Astrocyte of the cerebellum (primary cell): ENCODE measurements around the gene COL23A1.

Source experiments
- DNase-seq: peaks from one replicate; pipeline ENCODE4 v3.0.0-alpha.2; 2011; ENCODE audit warnings: low read depth
- H3K4me3 ChIP-seq: 2 replicates; pipeline ENCODE4 v1.5.1; 2011; ENCODE audit warnings: mild to moderate bottlenecking, low read depth, low read length, moderate library complexity
- CTCF ChIP-seq: IDR thresholded peaks from 2 replicates; pipeline ENCODE4 v1.5.1; 2012; ENCODE audit warnings: low read length, low read depth, moderate library complexity, mild to moderate bottlenecking; ENCODE audit errors: missing control alignments
- in situ Hi-C: cut with HindIII; loops from 2 replicates; pipeline ENCODE4 v1.10.0; 2017; ENCODE audit warnings: low sequenced_read_pairs

COL23A1 gene

GRCh38 chr5:178314061-178314660 is 276.0 kb downstream of the COL23A1 start:
- no peak overlapping the region for H3K4me3 ChIP-seq
- no peak for TF ChIP-seq CTCF
- in situ Hi-C loops, result no loop called here
- DNase-seq, result no peak

GRCh38 chr5:178313316-178313715 is 276.9 kb downstream of the COL23A1 start:
- TF ChIP-seq CTCF, result no peak
- no peak overlapping the region for H3K4me3 ChIP-seq
- in situ Hi-C loops, result no loop called here
- DNase-seq, result no peak

- DNase-seq, result no peak
- TF ChIP-seq CTCF, result no peak
- in situ Hi-C loops, result no loop called here
- H3K4me3 ChIP-seq, result no peak overlapping the region
Observed at GRCh38 chr5:178312880-178313282, 277.3 kb downstream of the COL23A1 start.

- TF ChIP-seq CTCF, result no peak
- in situ Hi-C loops, result no loop called here
- no peak for DNase-seq
- H3K4me3 ChIP-seq, result no peak overlapping the region
Observed at GRCh38 chr5:178310130-178310865, 279.9 kb downstream of the COL23A1 start.

- H3K4me3 ChIP-seq, result no peak overlapping the region
- DNase-seq, result no peak
- no peak for TF ChIP-seq CTCF
- in situ Hi-C loops, result no loop called here
Observed at GRCh38 chr5:178309271-178310013, 280.8 kb downstream of the COL23A1 start.

GRCh38 chr5:178308541-178309092 is 281.6 kb downstream of the COL23A1 start:
- no peak for DNase-seq
- TF ChIP-seq CTCF, result no peak
- H3K4me3 ChIP-seq, result no peak overlapping the region
- in situ Hi-C loops, result no loop called here
